Suprapubic skin (tissue), 4 donors: Measurements from ENCODE around the gene MARCHF10.

Experiments
- EP300 ChIP-seq: sonication (generic); formaldehyde crosslinking; IDR thresholded peaks from one replicate; pipeline ENCODE4 v1.6.1; 2017; ENCODE audit warnings: antibody characterized with exemption
- POLR2A ChIP-seq, 2 donors: fragments of 450-650 bp; IDR thresholded peaks; one replicate each; pipeline ENCODE4 v1.6.1; 2017; ENCODE audit warnings: antibody characterized with exemption in 2 of 2, mild to moderate bottlenecking in 2 of 2, moderate library complexity in 2 of 2
- POLR2AphosphoS5 ChIP-seq, 3 donors: sonication (generic); formaldehyde crosslinking; IDR thresholded peaks; one replicate each; pipeline ENCODE4 v1.6.1; 2017; ENCODE audit warnings: antibody characterized with exemption in 3 of 3
- TF ChIP-seq, protein P1 (sequence below), 2 donors: fragments of 200-600 bp in 1 of 2; fragments of 450-650 bp in 1 of 2; sonication (generic) in 1 of 2; IDR thresholded peaks; one replicate each; pipeline ENCODE4 v1.5.1; 2016 to 2019; ENCODE audit warnings: antibody characterized with exemption in 2 of 2, mild to moderate bottlenecking in 1 of 2, moderate library complexity in 1 of 2

DNA sequence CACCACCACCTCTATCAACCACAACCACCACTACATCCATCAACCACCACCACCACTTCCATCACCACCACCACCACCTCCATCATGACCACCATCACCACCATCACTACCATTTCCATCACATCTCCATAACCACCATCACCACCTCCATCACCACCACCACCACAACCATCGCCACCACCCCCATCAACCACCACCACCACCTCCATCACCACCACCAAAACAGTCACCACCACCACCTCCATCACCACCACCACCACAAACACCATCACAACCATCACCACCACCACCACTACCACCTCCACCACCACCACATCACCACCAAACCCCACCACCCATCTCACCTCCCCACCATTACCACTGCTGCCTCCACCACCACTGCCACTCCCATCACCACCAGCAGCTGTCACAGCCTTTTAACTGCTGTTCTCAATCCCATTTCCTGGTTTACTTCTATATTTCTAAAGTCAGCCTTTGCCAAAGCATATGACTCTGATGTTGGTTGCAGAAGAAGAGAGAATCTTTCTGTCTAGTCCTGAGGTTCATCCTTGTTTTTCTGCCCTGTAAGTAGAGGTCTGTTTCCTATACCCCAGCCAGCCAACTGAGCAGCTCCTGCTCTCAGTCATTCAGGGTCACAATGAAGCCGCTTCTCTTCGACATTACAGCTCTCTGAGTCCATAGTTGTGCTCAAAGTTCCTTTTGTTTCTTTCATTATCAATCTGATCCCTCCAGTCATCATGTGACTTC, 14.0 kb downstream of the MARCHF10 start:
- TF ChIP-seq EP300 (no peak), POLR2AphosphoS5 (IDR thresholded peaks at IDR 0.05) (no peak), POLR2A (IDR thresholded peaks at IDR 0.05) (no peak)
- TF ChIP-seq, protein P1, sequence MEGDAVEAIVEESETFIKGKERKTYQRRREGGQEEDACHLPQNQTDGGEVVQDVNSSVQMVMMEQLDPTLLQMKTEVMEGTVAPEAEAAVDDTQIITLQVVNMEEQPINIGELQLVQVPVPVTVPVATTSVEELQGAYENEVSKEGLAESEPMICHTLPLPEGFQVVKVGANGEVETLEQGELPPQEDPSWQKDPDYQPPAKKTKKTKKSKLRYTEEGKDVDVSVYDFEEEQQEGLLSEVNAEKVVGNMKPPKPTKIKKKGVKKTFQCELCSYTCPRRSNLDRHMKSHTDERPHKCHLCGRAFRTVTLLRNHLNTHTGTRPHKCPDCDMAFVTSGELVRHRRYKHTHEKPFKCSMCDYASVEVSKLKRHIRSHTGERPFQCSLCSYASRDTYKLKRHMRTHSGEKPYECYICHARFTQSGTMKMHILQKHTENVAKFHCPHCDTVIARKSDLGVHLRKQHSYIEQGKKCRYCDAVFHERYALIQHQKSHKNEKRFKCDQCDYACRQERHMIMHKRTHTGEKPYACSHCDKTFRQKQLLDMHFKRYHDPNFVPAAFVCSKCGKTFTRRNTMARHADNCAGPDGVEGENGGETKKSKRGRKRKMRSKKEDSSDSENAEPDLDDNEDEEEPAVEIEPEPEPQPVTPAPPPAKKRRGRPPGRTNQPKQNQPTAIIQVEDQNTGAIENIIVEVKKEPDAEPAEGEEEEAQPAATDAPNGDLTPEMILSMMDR (IDR thresholded peaks at IDR 0.05) = no peak
